Osteocyte (in vitro differentiated cells): Measurements from ENCODE around the gene GFOD1. TPM values are rescaled to one million over a fixed set of nuclear protein-coding genes. Genes with fewer than 3 reads are reported as not detected.

ENCODE experiments used
- DNase-seq: peaks from one replicate; pipeline ENCODE4 v3.0.0; 2021; ENCODE audit warnings: mixed read lengths; ENCODE audit not compliant: unreplicated experiment; ENCODE audit errors: extremely low spot score
- H3K27ac Mint-ChIP-seq: one replicate; pipeline ENCODE4 v1.8.0; 2021; ENCODE audit warnings: mild to moderate bottlenecking, mixed read lengths; ENCODE audit not compliant: unreplicated experiment
- H3K27me3 Mint-ChIP-seq: one replicate; pipeline ENCODE4 v1.8.0; 2021; ENCODE audit warnings: mixed read lengths; ENCODE audit not compliant: unreplicated experiment
- H3K36me3 Mint-ChIP-seq: one replicate; pipeline ENCODE4 v1.8.0; 2021; ENCODE audit warnings: mixed read lengths; ENCODE audit not compliant: unreplicated experiment
- H3K4me1 Mint-ChIP-seq: one replicate; pipeline ENCODE4 v1.8.0; 2021; ENCODE audit warnings: mixed read lengths; ENCODE audit not compliant: unreplicated experiment
- H3K4me3 Mint-ChIP-seq: one replicate; pipeline ENCODE4 v1.8.0; 2021; ENCODE audit warnings: mild to moderate bottlenecking, moderate library complexity, mixed read lengths; ENCODE audit not compliant: unreplicated experiment
- H3K9me3 Mint-ChIP-seq: one replicate; pipeline ENCODE4 v1.8.0; 2021; ENCODE audit warnings: mixed read lengths; ENCODE audit not compliant: unreplicated experiment
- total RNA-seq: library from RNA; stranded (reverse); gene quantifications from 2 replicates; pipeline ENCODE4 v1.2.1, GENCODE V29; 2021
- TF ChIP-seq, protein P1 (sequence below): fragments of 200-600 bp; sonication (generic); IDR thresholded peaks from 2 replicates; pipeline ENCODE4 v1.5.0; 2021; ENCODE audit warnings: antibody characterized with exemption, mild to moderate bottlenecking, moderate library complexity

GFOD1 gene
- total RNA-seq, 1 donor from 2014 or later = 0.89 TPM

- peaks cover 10% of the 10 kb centered on the region for H3K27me3 Mint-ChIP-seq
- TF ChIP-seq, protein P1, sequence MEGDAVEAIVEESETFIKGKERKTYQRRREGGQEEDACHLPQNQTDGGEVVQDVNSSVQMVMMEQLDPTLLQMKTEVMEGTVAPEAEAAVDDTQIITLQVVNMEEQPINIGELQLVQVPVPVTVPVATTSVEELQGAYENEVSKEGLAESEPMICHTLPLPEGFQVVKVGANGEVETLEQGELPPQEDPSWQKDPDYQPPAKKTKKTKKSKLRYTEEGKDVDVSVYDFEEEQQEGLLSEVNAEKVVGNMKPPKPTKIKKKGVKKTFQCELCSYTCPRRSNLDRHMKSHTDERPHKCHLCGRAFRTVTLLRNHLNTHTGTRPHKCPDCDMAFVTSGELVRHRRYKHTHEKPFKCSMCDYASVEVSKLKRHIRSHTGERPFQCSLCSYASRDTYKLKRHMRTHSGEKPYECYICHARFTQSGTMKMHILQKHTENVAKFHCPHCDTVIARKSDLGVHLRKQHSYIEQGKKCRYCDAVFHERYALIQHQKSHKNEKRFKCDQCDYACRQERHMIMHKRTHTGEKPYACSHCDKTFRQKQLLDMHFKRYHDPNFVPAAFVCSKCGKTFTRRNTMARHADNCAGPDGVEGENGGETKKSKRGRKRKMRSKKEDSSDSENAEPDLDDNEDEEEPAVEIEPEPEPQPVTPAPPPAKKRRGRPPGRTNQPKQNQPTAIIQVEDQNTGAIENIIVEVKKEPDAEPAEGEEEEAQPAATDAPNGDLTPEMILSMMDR = no peak
- H3K4me3 Mint-ChIP-seq = no peak overlapping the region
- DNase-seq = no peak
- no peaks in the 10 kb centered on the region for H3K36me3 Mint-ChIP-seq
- H3K9me3 Mint-ChIP-seq = no peaks in the 10 kb centered on the region
- no peak overlapping the region for H3K27ac Mint-ChIP-seq
- peaks cover 13% of the 10 kb centered on the region for H3K4me1 Mint-ChIP-seq
These were observed 2.6 kb downstream of the GFOD1 start for GRCh38 chr6:13484827-13485226.

GRCh38 chr6:13484138-13484708 is 3.2 kb downstream of the GFOD1 start:
- TF ChIP-seq, protein P1 = no peak
- Mint-ChIP-seq H3K4me3 (no peak overlapping the region), H3K27me3 (peaks cover 10% of the 10 kb centered on the region), H3K27ac (no peak overlapping the region), H3K36me3 (no peaks in the 10 kb centered on the region), H3K9me3 (no peaks in the 10 kb centered on the region), H3K4me1 (peaks cover 13% of the 10 kb centered on the region)
- no peak for DNase-seq

DNA sequence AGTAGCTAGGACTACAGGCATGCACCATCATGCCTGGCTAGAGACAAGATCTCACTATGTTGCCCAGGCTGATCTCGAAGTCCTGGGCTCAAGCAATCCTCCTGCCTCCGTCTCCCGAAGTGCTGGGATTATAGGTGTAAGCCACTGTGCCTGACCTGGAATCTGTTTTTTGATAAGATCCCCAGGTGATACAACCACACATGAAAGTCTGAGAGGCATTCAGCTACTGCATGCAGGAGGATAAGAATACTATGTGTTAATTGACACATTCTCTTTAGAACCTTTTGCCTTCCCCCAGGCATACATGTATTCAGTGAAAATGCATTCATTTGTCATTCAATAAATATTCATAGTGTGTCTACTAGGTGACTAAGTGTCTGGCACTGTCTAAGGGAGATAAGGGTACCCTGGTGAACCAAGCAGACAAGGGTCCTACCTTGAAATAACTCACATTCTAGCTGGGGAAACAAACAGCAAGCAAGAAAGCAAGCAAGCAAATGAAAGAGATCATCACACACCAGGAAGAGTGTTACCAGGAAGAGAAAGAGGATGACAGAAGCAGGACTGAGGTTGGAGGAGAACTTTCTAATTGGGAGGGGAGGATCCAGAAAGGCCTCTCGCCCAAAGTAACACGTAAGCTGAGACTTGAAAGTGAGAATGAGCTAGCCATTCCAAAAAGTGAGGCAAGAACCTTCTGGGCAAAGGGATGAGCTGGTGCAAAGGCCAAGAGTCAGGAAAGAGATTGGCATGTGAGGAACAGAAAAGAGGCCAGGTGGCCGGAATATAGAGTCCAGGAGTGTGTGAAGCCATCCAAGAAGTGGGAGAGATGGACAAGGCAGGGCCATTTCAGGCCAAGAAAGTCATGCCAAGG is 6.5 kb downstream of the GFOD1 start:
- Mint-ChIP-seq H3K4me1 (peaks cover 6% of the 10 kb centered on the region), H3K9me3 (no peaks in the 10 kb centered on the region), H3K27ac (no peak overlapping the region), H3K27me3 (peaks cover 10% of the 10 kb centered on the region), H3K4me3 (no peak overlapping the region), H3K36me3 (no peaks in the 10 kb centered on the region)
- TF ChIP-seq, protein P1 = no peak
- no peak for DNase-seq

GRCh38 chr6:13479971-13480434 is 7.4 kb downstream of the GFOD1 start:
- TF ChIP-seq, protein P1 = no peak
- no peaks in the 10 kb centered on the region for H3K4me1 Mint-ChIP-seq
- no peaks in the 10 kb centered on the region for H3K9me3 Mint-ChIP-seq
- H3K36me3 Mint-ChIP-seq = no peaks in the 10 kb centered on the region
- H3K27me3 Mint-ChIP-seq = peaks cover 5% of the 10 kb centered on the region
- no peak overlapping the region for H3K4me3 Mint-ChIP-seq
- H3K27ac Mint-ChIP-seq = no peak overlapping the region
- no peak for DNase-seq

DNA sequence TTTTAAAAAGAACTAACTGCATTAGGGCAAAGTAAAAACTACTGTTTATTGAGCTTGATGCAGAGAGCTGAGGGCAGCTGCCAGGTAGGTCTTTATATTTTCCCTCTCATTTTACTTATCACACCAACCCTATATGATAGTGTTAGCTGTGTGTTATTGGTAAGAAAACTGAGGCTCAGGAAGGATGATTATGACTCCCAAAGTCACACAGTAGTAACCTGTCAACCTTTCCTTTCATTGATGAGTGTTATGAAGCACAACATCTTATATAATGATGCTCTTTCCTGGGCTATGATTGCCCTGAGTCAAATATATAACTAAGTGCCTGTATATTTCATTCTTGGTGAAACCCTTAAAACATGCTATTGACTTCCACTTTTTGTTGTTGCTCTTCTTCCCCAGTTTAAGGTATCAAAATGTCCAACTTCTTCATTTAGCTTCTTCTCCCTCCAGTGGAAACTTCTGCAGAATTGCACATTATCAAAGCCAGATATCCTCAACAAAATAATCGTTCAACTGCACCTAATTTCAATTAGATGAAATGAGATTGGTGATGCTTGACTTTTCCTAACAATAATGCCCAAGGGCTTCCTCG is 8.1 kb downstream of the GFOD1 start:
- Mint-ChIP-seq H3K27ac (no peak overlapping the region), H3K9me3 (no peaks in the 10 kb centered on the region), H3K4me3 (no peak overlapping the region), H3K4me1 (no peaks in the 10 kb centered on the region), H3K36me3 (no peaks in the 10 kb centered on the region), H3K27me3 (peaks cover under 1% of the 10 kb centered on the region)
- TF ChIP-seq, protein P1 = no peak
- no peak for DNase-seq
